ENCODE data around the gene BMP6. TPM values are rescaled to one million over a fixed set of nuclear protein-coding genes. Genes with fewer than 3 reads are reported as not detected.

BMP6 gene
- polyA plus RNA-seq, 3 donors: not detected

DNA sequence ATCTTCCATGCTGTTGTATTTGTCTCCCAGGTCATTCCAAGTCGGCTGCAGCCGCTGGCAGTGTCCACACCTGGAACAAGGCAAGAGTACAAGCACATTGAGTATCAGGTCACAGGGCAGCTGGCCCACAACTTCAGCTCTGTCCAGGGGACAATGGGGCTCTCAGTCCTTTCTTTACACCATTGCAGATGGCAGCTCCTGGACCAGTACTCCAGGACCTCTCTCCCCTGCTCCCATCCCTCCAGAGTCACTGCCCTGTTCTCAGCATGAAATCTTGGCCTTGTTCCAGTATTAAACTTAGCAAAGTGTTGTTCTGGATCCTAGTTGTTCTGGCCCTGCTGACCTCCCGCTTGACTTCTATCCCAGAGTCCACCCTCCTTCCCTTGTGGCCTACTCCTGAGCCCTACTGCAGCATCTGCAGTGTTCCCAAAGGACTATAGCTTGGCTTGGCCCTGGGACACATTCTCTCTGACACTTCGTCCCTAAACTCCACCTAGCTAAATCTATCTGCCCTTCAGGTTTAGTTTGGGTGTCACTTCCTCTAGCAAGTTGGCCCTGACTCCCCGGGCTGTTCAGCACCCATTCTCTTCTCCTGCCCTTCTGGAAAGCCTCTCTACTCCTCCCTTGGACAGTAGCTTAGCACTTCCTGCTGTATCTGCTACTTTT, 178.9 kb downstream of the BMP6 start:
- Histone ChIP-seq H3K36me3 (replicated peaks in 1 of 2; ENCODE audit: control insufficient read depth in 1 of 2, insufficient read depth in 2 of 2, low read length in 2 of 2) (peaks cover 51% of the 10 kb centered on the region in 2 donors), H4K20me1 (ENCODE audit: insufficient read depth, low read length) (peaks cover 4% of the 10 kb centered on the region), H3K4me3 (replicated peaks in 1 of 3; ENCODE audit: low read depth in 2 of 3, low read length in 3 of 3) (no peak overlapping the region), H3K27ac (ENCODE audit: low read depth in 1 of 2, low read length in 2 of 2) (no peak overlapping the region), H3K9me3 (replicated peaks in 1 of 2; ENCODE audit: control insufficient read depth in 1 of 2, insufficient read depth in 1 of 2, low read length in 2 of 2) (no peaks in the 10 kb centered on the region), H3K9ac (ENCODE audit: insufficient read depth, low read length, poor library complexity, severe bottlenecking) (no peak overlapping the region), H3K27me3 (ENCODE audit: control insufficient read depth in 2 of 2, insufficient read depth in 2 of 2, low read length in 2 of 2) (no peaks in the 10 kb centered on the region), H2AFZ (ENCODE audit: insufficient read depth, low read depth, low read length, poor library complexity, severe bottlenecking) (no peak overlapping the region), H3K4me1 (ENCODE audit: control insufficient read depth in 1 of 2, insufficient read depth in 2 of 2, low read length in 2 of 2) (peaks cover 7 to 10% of the 10 kb centered on the region in 2 donors), H3K4me2 (replicated peaks; ENCODE audit: extremely low read depth, low read length, poor library complexity, severe bottlenecking) (no peak overlapping the region), H3K79me2 (ENCODE audit: insufficient read depth, low read length) (peaks cover 49% of the 10 kb centered on the region)
- WGBS (ENCODE audit: insufficient coverage): 96% methylated on average over 5 of the region's 5 CpGs
- DNase-seq: no peak
- intact Hi-C loops (cut with micrococcal nuclease): loop anchor here in 1 of 2 donors (5.0 kb wide), 1 partner anchor 177 kb away; the partner anchor contains the start of gene BMP6
- Mint-ChIP-seq H3K27me3 (ENCODE audit: low read depth in 3 of 3) (peaks cover 0 to 2% (median 0%) of the 10 kb centered on the region in 3 donors), H3K4me3 (no peak overlapping the region), H3K27ac (peak overlapping the region in 2 of 7 donors; percentile 56 to 62), H3K36me3 (peaks cover 49 to 50% of the 10 kb centered on the region in 2 donors), H3K9me3 (no peaks in the 10 kb centered on the region), H3K4me1 (peaks cover 11% of the 10 kb centered on the region)
- TF ChIP-seq, protein P1, sequence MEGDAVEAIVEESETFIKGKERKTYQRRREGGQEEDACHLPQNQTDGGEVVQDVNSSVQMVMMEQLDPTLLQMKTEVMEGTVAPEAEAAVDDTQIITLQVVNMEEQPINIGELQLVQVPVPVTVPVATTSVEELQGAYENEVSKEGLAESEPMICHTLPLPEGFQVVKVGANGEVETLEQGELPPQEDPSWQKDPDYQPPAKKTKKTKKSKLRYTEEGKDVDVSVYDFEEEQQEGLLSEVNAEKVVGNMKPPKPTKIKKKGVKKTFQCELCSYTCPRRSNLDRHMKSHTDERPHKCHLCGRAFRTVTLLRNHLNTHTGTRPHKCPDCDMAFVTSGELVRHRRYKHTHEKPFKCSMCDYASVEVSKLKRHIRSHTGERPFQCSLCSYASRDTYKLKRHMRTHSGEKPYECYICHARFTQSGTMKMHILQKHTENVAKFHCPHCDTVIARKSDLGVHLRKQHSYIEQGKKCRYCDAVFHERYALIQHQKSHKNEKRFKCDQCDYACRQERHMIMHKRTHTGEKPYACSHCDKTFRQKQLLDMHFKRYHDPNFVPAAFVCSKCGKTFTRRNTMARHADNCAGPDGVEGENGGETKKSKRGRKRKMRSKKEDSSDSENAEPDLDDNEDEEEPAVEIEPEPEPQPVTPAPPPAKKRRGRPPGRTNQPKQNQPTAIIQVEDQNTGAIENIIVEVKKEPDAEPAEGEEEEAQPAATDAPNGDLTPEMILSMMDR (IDR thresholded peaks at IDR 0.05): no peak

DNA sequence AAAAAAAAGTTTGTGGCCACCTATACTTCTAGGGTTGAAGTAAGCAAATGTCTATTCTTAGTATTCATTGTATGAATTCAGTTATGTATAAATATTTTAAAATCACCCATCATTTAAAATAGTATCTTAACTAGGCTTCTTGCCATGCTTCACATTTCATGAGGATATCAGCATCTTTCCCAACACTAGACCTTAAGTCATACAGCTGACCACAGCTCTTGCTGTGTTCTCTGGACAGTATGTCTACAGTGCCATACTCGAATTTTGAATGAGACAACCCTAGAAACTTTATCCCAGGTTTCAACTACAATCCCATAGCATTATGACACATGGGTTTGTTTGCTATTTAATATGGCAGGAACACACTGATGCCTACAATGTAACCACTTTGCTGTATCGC, 179.5 kb downstream of the BMP6 start:
- H2AFZ ChIP-seq (ENCODE audit: insufficient read depth, low read depth, low read length, poor library complexity, severe bottlenecking): no peak overlapping the region
- H3K27ac ChIP-seq (ENCODE audit: low read depth in 1 of 2, low read length in 2 of 2): no peak overlapping the region
- WGBS (ENCODE audit: insufficient coverage): no CpG with 5 or more reads among the region's 2 CpGs
- no peak overlapping the region for H3K9ac ChIP-seq (ENCODE audit: insufficient read depth, low read length, poor library complexity, severe bottlenecking)
- TF ChIP-seq, protein P1 (IDR thresholded peaks at IDR 0.05): no peak
- no peak overlapping the region for H3K4me3 ChIP-seq (replicated peaks in 1 of 3; ENCODE audit: low read depth in 2 of 3, low read length in 3 of 3)
- intact Hi-C loops (cut with micrococcal nuclease): loop anchor here in 1 of 2 donors (5.0 kb wide), 1 partner anchor 178 kb away; the partner anchor contains the start of gene BMP6
- H3K9me3 ChIP-seq (replicated peaks in 1 of 2; ENCODE audit: control insufficient read depth in 1 of 2, insufficient read depth in 1 of 2, low read length in 2 of 2): no peaks in the 10 kb centered on the region
- H3K4me2 ChIP-seq (replicated peaks; ENCODE audit: extremely low read depth, low read length, poor library complexity, severe bottlenecking): no peak overlapping the region
- DNase-seq: no peak
- H4K20me1 ChIP-seq (ENCODE audit: insufficient read depth, low read length): peaks cover 4% of the 10 kb centered on the region
- H3K36me3 ChIP-seq (replicated peaks in 1 of 2; ENCODE audit: control insufficient read depth in 1 of 2, insufficient read depth in 2 of 2, low read length in 2 of 2): peaks cover 45% of the 10 kb centered on the region in 2 donors
- Mint-ChIP-seq H3K27me3 (ENCODE audit: low read depth in 3 of 3) (peaks cover 0 to 2% (median 0%) of the 10 kb centered on the region in 3 donors), H3K36me3 (peaks cover 44 to 45% of the 10 kb centered on the region in 2 donors), H3K4me3 (no peak overlapping the region), H3K9me3 (no peaks in the 10 kb centered on the region), H3K4me1 (peaks cover 11% of the 10 kb centered on the region), H3K27ac (no peak overlapping the region)
- peaks cover 7 to 10% of the 10 kb centered on the region in 2 donors for H3K4me1 ChIP-seq (ENCODE audit: control insufficient read depth in 1 of 2, insufficient read depth in 2 of 2, low read length in 2 of 2)
- no peaks in the 10 kb centered on the region for H3K27me3 ChIP-seq (ENCODE audit: control insufficient read depth in 2 of 2, insufficient read depth in 2 of 2, low read length in 2 of 2)
- H3K79me2 ChIP-seq (ENCODE audit: insufficient read depth, low read length): peaks cover 50% of the 10 kb centered on the region

Measured in CD14-positive monocyte (primary cell).